Left lung (tissue), 10 donors: Measurements from ENCODE around the gene CCDC91. TPM values are rescaled to one million over a fixed set of nuclear protein-coding genes. Genes with fewer than 3 reads are reported as not detected.

Source experiments
- ATAC-seq: fragments of 200-7000 bp; cut with Tn5 transposase; one replicate; pipeline ENCODE4 v1.9.1; 2020; ENCODE audit warnings: moderate library complexity
- DNase-seq, 4 donors: peaks; one replicate each; pipeline ENCODE4 v3.0.0-alpha.2; 2013 to 2020
- H3K27ac ChIP-seq, 2 donors: fragments of 200-600 bp; sonication (generic) in 1 of 2; one replicate each; pipeline versions ENCODE4 v1.5.0 to v1.8.0; 2020 to 2021
- H3K27me3 ChIP-seq, 2 donors: fragments of 200-600 bp; sonication (generic) in 1 of 2; one replicate each; pipeline versions ENCODE4 v1.5.0 to v1.8.0; 2020 to 2021
- H3K36me3 ChIP-seq, 2 donors: fragments of 200-600 bp; sonication (generic) in 1 of 2; one replicate each; pipeline versions ENCODE4 v1.5.0 to v1.8.0; 2020 to 2021
- H3K4me1 ChIP-seq, 2 donors: fragments of 200-600 bp; one replicate each; pipeline ENCODE4 v1.8.0; 2021
- H3K4me3 ChIP-seq, 2 donors: fragments of 200-600 bp; sonication (generic) in 1 of 2; one replicate each; pipeline versions ENCODE4 v1.5.0 to v1.8.0; 2020 to 2021; ENCODE audit warnings: mild to moderate bottlenecking in 1 of 2
- H3K9me3 ChIP-seq, 2 donors: fragments of 200-600 bp; sonication (generic) in 1 of 2; one replicate each; pipeline versions ENCODE4 v1.5.0 to v1.8.0; 2020 to 2021
- intact Hi-C, 2 donors: fragments of 100-400 bp; cut with DNase I; formaldehyde crosslinking; loops; one replicate each; pipeline versions ENCODE4 v1.11.2 to v1.14.2; 2022
- polyA plus RNA-seq, 6 donors: library from polyadenylated mRNA; unstranded; fragments of 120-200 nt; gene quantifications; one replicate each; pipeline ENCODE4 v1.2.1, GENCODE V29; 2013; ENCODE audit not compliant: insufficient read length in 6 of 6
- total RNA-seq, 2 donors: library from RNA; stranded (reverse); fragmentation: NEBNext Ultra II Directional; extraction: Animal tissue kit (Norgen Biotek cat#: 25700); gene quantifications; one replicate each; pipeline ENCODE4 v1.2.1, GENCODE V29; 2021
- TF ChIP-seq, protein P1 (sequence below), 2 donors: fragments of 200-600 bp; sonication (generic) in 1 of 2; IDR thresholded peaks; one replicate each; pipeline versions ENCODE4 v1.5.0 to v1.8.0; 2021; ENCODE audit warnings: antibody characterized with exemption in 2 of 2
- donor health status: DM: no; HTN: yes; CAD: no.
- donor health status: DM: no; HTN: no; CAD: no.

Gene CCDC91
- total and polyA plus RNA-seq, 8 donors: 18.5 to 30.0 (median 26.2) TPM

DNA sequence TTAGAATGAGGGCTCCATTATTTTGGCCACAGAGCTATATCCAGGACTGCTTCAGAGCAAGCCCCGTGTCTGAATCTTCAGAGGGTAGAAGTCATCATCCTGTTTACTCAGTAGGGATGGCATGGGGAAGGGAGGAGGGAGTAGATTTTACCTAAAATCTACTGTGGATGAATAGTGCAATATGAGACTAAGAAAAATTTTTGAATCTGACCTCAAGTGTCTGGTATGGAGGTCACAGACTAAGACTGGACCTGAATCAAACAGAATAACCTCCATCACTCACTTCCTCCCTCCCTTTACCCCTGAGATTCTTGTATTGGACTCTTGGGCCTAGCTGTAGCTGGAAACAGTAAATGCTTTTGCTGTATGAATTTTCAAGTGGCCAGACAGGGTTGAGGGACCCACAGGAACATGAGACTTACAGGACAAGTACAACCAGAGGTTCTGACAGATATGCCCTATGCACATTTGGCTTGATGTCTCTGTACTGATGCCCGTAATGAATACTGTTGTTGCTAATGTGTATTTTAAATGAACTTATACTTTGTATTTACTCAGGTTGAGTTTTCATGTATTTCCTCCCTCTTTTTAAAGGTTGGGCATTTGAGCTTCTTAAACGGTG lies 78.5 kb downstream of the CCDC91 start:
- no peaks in the 10 kb centered on the region for H3K4me1 ChIP-seq
- H3K4me3 ChIP-seq: no peak overlapping the region
- intact Hi-C loops: no loop called here
- DNase-seq (no peak), ATAC-seq (no peak)
- H3K27me3 ChIP-seq: no peaks in the 10 kb centered on the region
- H3K36me3 ChIP-seq: peaks cover 0 to 9% of the 10 kb centered on the region in 2 donors
- no peak overlapping the region for H3K27ac ChIP-seq
- TF ChIP-seq, protein P1, sequence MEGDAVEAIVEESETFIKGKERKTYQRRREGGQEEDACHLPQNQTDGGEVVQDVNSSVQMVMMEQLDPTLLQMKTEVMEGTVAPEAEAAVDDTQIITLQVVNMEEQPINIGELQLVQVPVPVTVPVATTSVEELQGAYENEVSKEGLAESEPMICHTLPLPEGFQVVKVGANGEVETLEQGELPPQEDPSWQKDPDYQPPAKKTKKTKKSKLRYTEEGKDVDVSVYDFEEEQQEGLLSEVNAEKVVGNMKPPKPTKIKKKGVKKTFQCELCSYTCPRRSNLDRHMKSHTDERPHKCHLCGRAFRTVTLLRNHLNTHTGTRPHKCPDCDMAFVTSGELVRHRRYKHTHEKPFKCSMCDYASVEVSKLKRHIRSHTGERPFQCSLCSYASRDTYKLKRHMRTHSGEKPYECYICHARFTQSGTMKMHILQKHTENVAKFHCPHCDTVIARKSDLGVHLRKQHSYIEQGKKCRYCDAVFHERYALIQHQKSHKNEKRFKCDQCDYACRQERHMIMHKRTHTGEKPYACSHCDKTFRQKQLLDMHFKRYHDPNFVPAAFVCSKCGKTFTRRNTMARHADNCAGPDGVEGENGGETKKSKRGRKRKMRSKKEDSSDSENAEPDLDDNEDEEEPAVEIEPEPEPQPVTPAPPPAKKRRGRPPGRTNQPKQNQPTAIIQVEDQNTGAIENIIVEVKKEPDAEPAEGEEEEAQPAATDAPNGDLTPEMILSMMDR (IDR thresholded peaks at IDR 0.05): no peak
- H3K9me3 ChIP-seq: peaks cover 6 to 25% of the 10 kb centered on the region in 2 donors

DNA sequence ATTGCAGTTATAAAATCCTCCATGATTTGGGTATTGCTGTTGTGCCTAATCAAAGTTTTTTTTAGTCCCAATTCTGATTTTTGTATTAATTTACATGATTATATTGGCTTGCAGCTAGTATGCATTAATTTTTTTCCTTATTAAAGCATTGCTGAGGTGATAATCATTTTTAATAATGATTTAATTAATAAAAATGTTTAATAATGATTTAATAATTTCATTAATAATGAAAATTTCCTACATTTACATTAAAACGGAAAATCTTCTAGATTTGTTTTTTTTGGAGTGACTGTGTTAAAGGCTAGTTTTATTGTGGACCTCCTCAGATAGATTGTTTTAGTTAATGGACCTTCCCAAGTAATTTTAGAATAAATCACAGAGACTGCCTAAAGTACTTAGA lies 79.6 kb downstream of the CCDC91 start:
- Histone ChIP-seq H3K4me1 (no peaks in the 10 kb centered on the region), H3K4me3 (no peak overlapping the region), H3K27me3 (no peaks in the 10 kb centered on the region), H3K36me3 (peaks cover 0 to 9% of the 10 kb centered on the region in 2 donors), H3K9me3 (peaks cover 6 to 25% of the 10 kb centered on the region in 2 donors), H3K27ac (no peak overlapping the region)
- intact Hi-C loops: no loop called here
- DNase-seq (no peak), ATAC-seq (no peak)
- TF ChIP-seq, protein P1 (IDR thresholded peaks at IDR 0.05): no peak

DNA sequence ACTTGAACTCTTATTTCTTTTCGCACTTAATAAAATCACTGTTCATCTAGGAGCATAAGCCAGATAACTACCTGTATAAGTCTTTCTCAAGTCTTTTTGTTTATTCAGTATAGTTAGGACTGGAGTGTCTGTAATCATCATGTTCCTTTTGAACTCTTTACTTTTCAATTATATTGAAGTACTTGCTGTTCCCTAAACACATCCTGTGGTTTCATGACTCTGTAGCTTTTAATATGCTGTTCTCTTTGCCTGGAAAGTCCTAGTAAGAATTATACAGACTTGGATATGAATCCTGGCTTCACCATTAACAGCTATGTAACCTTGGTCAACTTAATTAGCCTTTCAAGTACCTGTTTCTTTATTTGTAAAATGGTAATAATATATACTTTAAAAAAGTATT lies 88.2 kb downstream of the CCDC91 start:
- no peak overlapping the region for H3K27ac ChIP-seq
- ATAC-seq (peak; percentile 54), DNase-seq (no peak)
- no peaks in the 10 kb centered on the region for H3K27me3 ChIP-seq
- H3K9me3 ChIP-seq: peaks cover 0 to 13% of the 10 kb centered on the region in 2 donors
- no peak overlapping the region for H3K4me3 ChIP-seq
- H3K36me3 ChIP-seq: no peaks in the 10 kb centered on the region
- intact Hi-C loops: no loop called here
- no peaks in the 10 kb centered on the region for H3K4me1 ChIP-seq
- TF ChIP-seq, protein P1 (IDR thresholded peaks at IDR 0.05): no peak

DNA sequence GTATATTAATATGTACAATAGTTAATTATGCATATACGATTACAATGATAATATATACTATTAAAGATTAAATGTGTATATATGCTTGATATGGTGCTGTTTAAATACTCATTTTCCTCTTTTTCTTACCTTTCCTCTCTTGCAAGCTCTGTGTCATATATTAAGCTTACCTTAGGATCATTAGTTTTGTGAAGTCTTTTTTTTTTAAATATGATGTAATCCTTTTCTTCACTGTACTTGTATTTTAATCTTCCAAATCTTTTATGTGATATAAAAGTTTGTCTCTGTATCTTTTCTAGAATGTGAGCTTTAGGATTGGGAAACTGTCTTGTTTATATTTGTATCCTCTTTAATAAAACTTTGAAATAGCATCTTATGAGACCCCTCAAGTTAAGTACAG lies 88.7 kb downstream of the CCDC91 start:
- DNase-seq (no peak), ATAC-seq (no peak)
- Histone ChIP-seq H3K27ac (no peak overlapping the region), H3K27me3 (no peaks in the 10 kb centered on the region), H3K9me3 (peaks cover 2 to 17% of the 10 kb centered on the region in 2 donors), H3K4me3 (no peak overlapping the region), H3K36me3 (no peaks in the 10 kb centered on the region), H3K4me1 (no peaks in the 10 kb centered on the region)
- intact Hi-C loops: no loop called here
- TF ChIP-seq, protein P1 (IDR thresholded peaks at IDR 0.05): no peak

DNA sequence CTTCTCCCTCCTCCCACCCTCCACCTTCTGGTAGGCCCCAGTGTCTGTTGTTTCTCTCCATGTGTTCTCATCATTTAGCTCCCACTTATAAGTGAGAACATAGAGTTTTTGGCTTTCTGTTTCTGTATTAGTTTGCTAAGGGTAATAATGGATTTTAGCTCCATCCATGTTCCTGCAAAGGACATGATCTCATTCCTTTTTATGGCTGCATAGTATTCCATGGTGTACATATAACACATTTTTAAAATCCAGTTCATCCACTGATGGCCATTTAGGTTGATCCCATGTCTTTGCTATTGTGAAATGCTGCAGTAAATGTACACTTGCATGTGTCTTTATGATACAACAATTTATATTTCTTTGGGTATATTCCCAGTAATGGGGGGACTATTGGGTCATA lies 96.1 kb downstream of the CCDC91 start:
- DNase-seq (no peak), ATAC-seq (no peak)
- Histone ChIP-seq H3K27ac (no peak overlapping the region), H3K9me3 (peaks cover 3 to 72% of the 10 kb centered on the region in 2 donors), H3K27me3 (no peaks in the 10 kb centered on the region), H3K4me1 (no peaks in the 10 kb centered on the region), H3K36me3 (no peaks in the 10 kb centered on the region), H3K4me3 (no peak overlapping the region)
- TF ChIP-seq, protein P1 (IDR thresholded peaks at IDR 0.05): no peak
- intact Hi-C loops: no loop called here
